ENCODE measurements around the gene ANAPC13.

Gene ANAPC13

GRCh38 chr3:134485718-134486576 is at the start of gene ANAPC13, which contains the start of gene CEP63:
Gene ANAPC13 (minus strand): TSS chr3:134485985. CDS start chr3:134482904, 3,081 bp downstream.
Gene CEP63 (plus strand): TSS chr3:134486057. CDS start chr3:134495321, 9,264 bp downstream.
- peak; percentile 89 for ATAC-seq
- peak; percentile 88 for DNase-seq

GRCh38 chr3:134535186-134535970 is 49.6 kb upstream of the ANAPC13 start:
- ATAC-seq (no peak), DNase-seq (no peak)

GRCh38 chr3:134533493-134533892 is 47.7 kb upstream of the ANAPC13 start:
- DNase-seq (no peak), ATAC-seq (no peak)

- no peak for ATAC-seq
- no peak for DNase-seq
Observed at GRCh38 chr3:134527538-134528186, 41.9 kb upstream of the ANAPC13 start.

GRCh38 chr3:134527037-134527436 is 41.3 kb upstream of the ANAPC13 start:
- ATAC-seq = no peak
- DNase-seq = peak; percentile 11

GRCh38 chr3:134526319-134526718 is 40.5 kb upstream of the ANAPC13 start:
- ATAC-seq (no peak), DNase-seq (no peak)

GRCh38 chr3:134525293-134525692 is 39.5 kb upstream of the ANAPC13 start:
- ATAC-seq = no peak
- no peak for DNase-seq

GRCh38 chr3:134522541-134522940 is 36.8 kb upstream of the ANAPC13 start:
- DNase-seq (no peak), ATAC-seq (no peak)

GRCh38 chr3:134517791-134518190 is 32.0 kb upstream of the ANAPC13 start:
- ATAC-seq = no peak
- no peak for DNase-seq

GRCh38 chr3:134516905-134517304 is 31.1 kb upstream of the ANAPC13 start:
- DNase-seq (no peak), ATAC-seq (no peak)

- no peak for DNase-seq
- no peak for ATAC-seq
Observed at GRCh38 chr3:134511500-134511899, 25.7 kb upstream of the ANAPC13 start.

- ATAC-seq (no peak), DNase-seq (no peak)
Observed at GRCh38 chr3:134505485-134505884, 19.7 kb upstream of the ANAPC13 start.

- no peak for ATAC-seq
- no peak for DNase-seq
Observed at GRCh38 chr3:134504132-134504531, 18.3 kb upstream of the ANAPC13 start.

GRCh38 chr3:134503266-134503665 is 17.5 kb upstream of the ANAPC13 start:
- DNase-seq = no peak
- no peak for ATAC-seq

GRCh38 chr3:134496471-134497071 is 10.8 kb upstream of the ANAPC13 start:
- peak; percentile 65 for ATAC-seq
- DNase-seq = no peak

- ATAC-seq = no peak
- DNase-seq = no peak
Observed at GRCh38 chr3:134495980-134496379, 10.2 kb upstream of the ANAPC13 start.

GRCh38 chr3:134494495-134494894 is 8.7 kb upstream of the ANAPC13 start:
- ATAC-seq = no peak
- no peak for DNase-seq

GRCh38 chr3:134487406-134487805 is 1.6 kb upstream of the ANAPC13 start:
- DNase-seq (no peak), ATAC-seq (no peak)

GRCh38 chr3:134486577-134487041 is 824 bp upstream of the ANAPC13 start:
- no peak for DNase-seq
- ATAC-seq = peak; percentile 4

GRCh38 chr3:134485075-134485717 is 589 bp downstream of the ANAPC13 start:
- DNase-seq = peak; percentile 40
- peak; percentile 5 for ATAC-seq

- DNase-seq = no peak
- no peak for ATAC-seq
Observed at GRCh38 chr3:134483195-134483900, 2.4 kb downstream of the ANAPC13 start.
